GM20000 (cell line): ENCODE data around the gene EIF2B2.

ENCODE experiments used
- DNase-seq: peaks from one replicate; pipeline ENCODE4 v3.0.0; 2012; ENCODE audit warnings: low spot score
- CTCF ChIP-seq: IDR thresholded peaks from 2 replicates; pipeline ENCODE4 v1.5.1; 2012; ENCODE audit warnings: mild to moderate bottlenecking, control low read depth; ENCODE audit errors: extremely low read depth, missing control alignments

The EIF2B2 gene

GRCh38 chr14:75001261-75001660 lies 1.5 kb upstream of the EIF2B2 start:
- no peak for DNase-seq
- TF ChIP-seq CTCF: no peak

GRCh38 chr14:75001899-75002298 lies 822 bp upstream of the EIF2B2 start:
- TF ChIP-seq CTCF: no peak
- DNase-seq: no peak

GRCh38 chr14:75003250-75004027 lies 718 bp downstream of the EIF2B2 start:
- no peak for TF ChIP-seq CTCF
- DNase-seq: no peak

- TF ChIP-seq CTCF: no peak
- no peak for DNase-seq
These were observed 2.6 kb downstream of the EIF2B2 start for GRCh38 chr14:75005357-75005756.

- DNase-seq: no peak
- TF ChIP-seq CTCF: no peak
These were observed 6.5 kb downstream of the EIF2B2 start for GRCh38 chr14:75009176-75009575.

- TF ChIP-seq CTCF: no peak
- no peak for DNase-seq
These were observed 7.9 kb downstream of the EIF2B2 start for GRCh38 chr14:75010472-75011093.

GRCh38 chr14:75011356-75011994 lies 8.8 kb downstream of the EIF2B2 start:
- no peak for DNase-seq
- no peak for TF ChIP-seq CTCF
